GM20000 (cell line): Measurements from ENCODE around the gene TIFAB.

Experiments
- DNase-seq: peaks from one replicate; pipeline ENCODE4 v3.0.0; 2012; ENCODE audit warnings: low spot score
- CTCF ChIP-seq: IDR thresholded peaks from 2 replicates; pipeline ENCODE4 v1.5.1; 2012; ENCODE audit warnings: mild to moderate bottlenecking, control low read depth; ENCODE audit errors: extremely low read depth, missing control alignments

The TIFAB gene

GRCh38 chr5:135448791-135449507 is 3.2 kb downstream of the TIFAB start:
- DNase-seq: no peak
- TF ChIP-seq CTCF: no peak

GRCh38 chr5:135448071-135448739 is 3.9 kb downstream of the TIFAB start:
- DNase-seq: no peak

GRCh38 chr5:135447298-135447929 is 4.7 kb downstream of the TIFAB start, which contains the start of gene DCANP1:
DCANP1 (minus strand) TSS chr5:135447348; CDS start chr5:135447108, 240 bp downstream.
- TF ChIP-seq CTCF: no peak
- DNase-seq: no peak

More at GRCh38 chr5:135448071-135448739, 3.9 kb downstream of the TIFAB start:
- TF ChIP-seq CTCF: no peak

GRCh38 chr5:135446615-135447014 is 5.5 kb downstream of the TIFAB start:
- TF ChIP-seq CTCF: no peak
- DNase-seq: no peak

- no peak for TF ChIP-seq CTCF
Observed at GRCh38 chr5:135446206-135446605, 5.9 kb downstream of the TIFAB start.

GRCh38 chr5:135445306-135445985 is 6.7 kb downstream of the TIFAB start:
- TF ChIP-seq CTCF: no peak

More at GRCh38 chr5:135446206-135446605, 5.9 kb downstream of the TIFAB start:
- DNase-seq: no peak

GRCh38 chr5:135444881-135445280 is 7.3 kb downstream of the TIFAB start:
- no peak for TF ChIP-seq CTCF
- DNase-seq: no peak

More at GRCh38 chr5:135445306-135445985, 6.7 kb downstream of the TIFAB start:
- DNase-seq: no peak
